HepG2 (cell line): Measurements from ENCODE around the gene MRPL30. TPM values are rescaled to one million over a fixed set of nuclear protein-coding genes. Genes with fewer than 3 reads are reported as not detected.

Experiments used
- ARNT ChIP-seq: fragments of 450-650 bp; IDR thresholded peaks from 2 replicates; pipeline ENCODE4 v1.6.1; 2017
- CBX5 ChIP-seq: sonication (generic); formaldehyde crosslinking; IDR thresholded peaks from 2 replicates; pipeline ENCODE4 v1.4.0; 2020; ENCODE audit warnings: missing genetic modification reagents, borderline replicate concordance
- EZH2 ChIP-seq: conservative IDR thresholded peaks from 2 replicates; pipeline ENCODE4 v1.6.1; 2012; ENCODE audit warnings: mild to moderate bottlenecking, low read depth, low read length, moderate library complexity
- HNF4A ChIP-seq: sonication (generic); formaldehyde crosslinking; IDR thresholded peaks from 2 replicates; pipeline ENCODE4 v1.4.0; 2020; ENCODE audit warnings: missing genetic modification reagents
- KAT2B ChIP-seq: fragments of 150-350 bp; IDR thresholded peaks from 2 replicates; pipeline ENCODE4 v1.6.1; 2014; ENCODE audit warnings: low read depth, low read length, borderline replicate concordance
- KMT2A ChIP-seq: sonication (generic); formaldehyde crosslinking; IDR thresholded peaks from 2 replicates; pipeline ENCODE4 v1.4.0; 2020; ENCODE audit warnings: missing genetic modification reagents
- MEIS1 ChIP-seq: sonication (generic); formaldehyde crosslinking; IDR thresholded peaks from 2 replicates; pipeline ENCODE4 v1.9.0; 2021; ENCODE audit warnings: mild to moderate bottlenecking, missing genetic modification reagents, moderate library complexity, borderline replicate concordance
- NBN ChIP-seq: fragments of 450-650 bp; conservative IDR thresholded peaks from 2 replicates; pipeline ENCODE4 v1.6.1; 2017
- NCOA1 ChIP-seq: sonication (generic); formaldehyde crosslinking; IDR thresholded peaks from 2 replicates; pipeline ENCODE4 v1.9.0; 2021; ENCODE audit warnings: missing genetic modification reagents
- NCOA5 ChIP-seq: sonication (generic); formaldehyde crosslinking; IDR thresholded peaks from 2 replicates; pipeline ENCODE4 v1.4.0; 2020; ENCODE audit warnings: missing genetic modification reagents
- NFKB2 ChIP-seq: sonication (generic); formaldehyde crosslinking; IDR thresholded peaks from 2 replicates; pipeline ENCODE4 v1.4.0; 2020; ENCODE audit warnings: missing genetic modification reagents, borderline replicate concordance
- PHF21A ChIP-seq: sonication (generic); formaldehyde crosslinking; IDR thresholded peaks from 2 replicates; pipeline ENCODE4 v1.5.0; 2020; ENCODE audit warnings: mild to moderate bottlenecking, missing genetic modification reagents
- RBM22 ChIP-seq: fragments of 200-400 bp; formaldehyde crosslinking; optimal IDR thresholded peaks from 2 replicates; pipeline ENCODE3; 2017; ENCODE audit warnings: mild to moderate bottlenecking, low read length, moderate library complexity
- RFX3 ChIP-seq: IDR thresholded peaks from 2 replicates; pipeline ENCODE4 v1.6.1; 2016; ENCODE audit warnings: missing biosample characterization, missing genetic modification reagents
- SRSF4 ChIP-seq: fragments of 200-400 bp; formaldehyde crosslinking; IDR thresholded peaks from one replicate; pipeline ENCODE4 v1.6.1; 2018; ENCODE audit warnings: mild to moderate bottlenecking, low read depth, low read length, moderate library complexity; ENCODE audit not compliant: poor library complexity, severe bottlenecking
- TP53 ChIP-seq: sonication (generic); formaldehyde crosslinking; conservative IDR thresholded peaks from 2 replicates; pipeline ENCODE4 v1.4.0; 2020; ENCODE audit warnings: missing genetic modification reagents
- TRIM24 ChIP-seq: sonication (generic); formaldehyde crosslinking; IDR thresholded peaks from 2 replicates; pipeline ENCODE4 v1.8.0; 2022; ENCODE audit warnings: mild to moderate bottlenecking, missing genetic modification reagents
- ZFP90 ChIP-seq: sonication (generic); formaldehyde crosslinking; IDR thresholded peaks from 2 replicates; pipeline ENCODE4 v1.8.0; 2022; ENCODE audit warnings: missing genetic modification reagents, mild to moderate bottlenecking, inconsistent platforms, borderline replicate concordance
- ZNF251 ChIP-seq: sonication (generic); formaldehyde crosslinking; IDR thresholded peaks from 2 replicates; pipeline ENCODE4 v1.9.0; 2021; ENCODE audit warnings: mild to moderate bottlenecking, missing genetic modification reagents
- ZNF430 ChIP-seq: sonication (generic); formaldehyde crosslinking; IDR thresholded peaks from 2 replicates; pipeline ENCODE4 v1.9.0; 2021; ENCODE audit warnings: mild to moderate bottlenecking, missing genetic modification reagents
- ZNF678 ChIP-seq: sonication (generic); formaldehyde crosslinking; IDR thresholded peaks from 2 replicates; pipeline ENCODE4 v1.4.0; 2020; ENCODE audit warnings: mild to moderate bottlenecking, missing genetic modification reagents
- ZNF792 ChIP-seq: IDR thresholded peaks from 2 replicates; pipeline ENCODE4 v1.6.1; 2016
- ZSCAN21 ChIP-seq: sonication (generic); formaldehyde crosslinking; IDR thresholded peaks from 2 replicates; pipeline ENCODE4 v1.8.0; 2022; ENCODE audit warnings: mild to moderate bottlenecking, missing genetic modification reagents, moderate library complexity, borderline replicate concordance
- polyA plus RNA-seq, 8 experiments: library from polyadenylated mRNA; depleted of rRNA in 3 of 8; stranded (reverse) in 7 of 8; unstranded in 1 of 8; fragments of >200 nt; fragmentation: Illumina TruSeq in 4 of 8; extraction: Trizol in 4 of 8; gene quantifications; 2 replicates each; pipeline versions ENCODE4 v1.2.1 to v1.2.3, GENCODE V29; 2011 to 2016; ENCODE audit warnings: low read depth in 4 of 8, missing spikeins in 1 of 8, mixed read lengths in 1 of 8; ENCODE audit not compliant: insufficient read depth in 1 of 8
- total RNA-seq, 5 experiments: library from RNA; depleted of rRNA; stranded (reverse); fragments of >200 nt; fragmentation: Illumina TruSeq; extraction: Trizol; gene quantifications; 2 replicates each; pipeline ENCODE4 v1.2.3, GENCODE V29; 2016; ENCODE audit warnings: low read depth in 1 of 5
- TF ChIP-seq, protein P1 (sequence below): IDR thresholded peaks from 2 replicates; pipeline ENCODE4 v1.6.1; 2016
- TF ChIP-seq, protein P2 (sequence below): sonication (generic); formaldehyde crosslinking; IDR thresholded peaks from 2 replicates; pipeline ENCODE4 v1.4.0; 2020; ENCODE audit warnings: mild to moderate bottlenecking, missing genetic modification reagents
- TF ChIP-seq, protein P3 (sequence below): sonication (generic); formaldehyde crosslinking; IDR thresholded peaks from 2 replicates; pipeline ENCODE4 v1.8.0; 2022; ENCODE audit warnings: missing genetic modification reagents, mild to moderate bottlenecking, inconsistent platforms, borderline replicate concordance
- TF ChIP-seq, protein P4 (sequence below): sonication (generic); formaldehyde crosslinking; conservative IDR thresholded peaks from 2 replicates; pipeline ENCODE4 v1.8.0; 2022; ENCODE audit warnings: missing genetic modification reagents

The MRPL30 gene
- total and polyA plus RNA-seq, 2 of the 13 experiments (the other 11 are each of a cell fraction or from before 2014, with no cell fraction given) = 30.2 to 75.3 TPM

DNA sequence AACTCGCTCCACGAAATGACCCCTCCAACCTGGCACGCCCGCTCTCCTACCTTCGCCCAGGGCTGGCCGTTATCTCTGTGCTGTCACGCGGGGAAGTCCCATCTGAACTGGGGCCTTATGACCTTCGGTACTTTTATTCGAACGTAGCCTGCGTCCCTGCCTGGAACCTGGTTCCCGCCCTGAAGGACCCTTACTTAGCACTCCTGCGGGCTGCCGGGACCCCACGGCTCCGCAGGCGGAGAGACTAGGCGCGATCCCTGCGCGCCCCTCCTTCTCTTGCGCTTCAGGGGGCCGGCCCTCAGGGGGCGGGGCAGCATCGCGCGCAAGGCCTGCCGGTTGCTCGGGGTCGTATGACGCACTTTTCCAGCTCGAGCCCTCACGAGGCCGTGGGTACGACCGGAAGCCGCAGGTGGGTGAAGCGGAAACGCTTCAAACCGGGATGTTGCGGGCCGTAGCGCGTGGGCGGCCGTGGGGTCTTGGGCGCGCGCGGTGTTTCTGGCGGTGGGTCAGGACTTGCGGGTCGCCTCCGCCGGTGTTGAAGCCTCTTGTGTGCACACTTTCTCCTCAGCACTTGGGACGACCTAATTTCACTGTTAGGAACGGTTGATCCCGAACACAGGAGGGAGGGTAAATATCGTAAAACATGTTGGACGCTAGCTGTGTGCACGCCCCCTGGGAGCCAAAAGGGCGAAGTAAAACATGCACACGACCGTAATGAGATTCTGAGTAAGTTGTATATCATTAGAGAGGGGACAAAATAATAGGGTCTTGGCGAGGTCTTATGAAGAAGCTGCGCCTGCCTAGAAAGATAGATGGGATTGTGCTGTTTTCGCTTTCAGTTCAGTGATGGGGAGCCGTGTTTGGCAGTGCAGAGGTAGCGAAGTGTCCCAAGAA, 26.1 kb upstream of the MRPL30 start, which contains the start of the genes LIPT1 and TSGA10 (continued):
- TF ChIP-seq, protein P1, sequence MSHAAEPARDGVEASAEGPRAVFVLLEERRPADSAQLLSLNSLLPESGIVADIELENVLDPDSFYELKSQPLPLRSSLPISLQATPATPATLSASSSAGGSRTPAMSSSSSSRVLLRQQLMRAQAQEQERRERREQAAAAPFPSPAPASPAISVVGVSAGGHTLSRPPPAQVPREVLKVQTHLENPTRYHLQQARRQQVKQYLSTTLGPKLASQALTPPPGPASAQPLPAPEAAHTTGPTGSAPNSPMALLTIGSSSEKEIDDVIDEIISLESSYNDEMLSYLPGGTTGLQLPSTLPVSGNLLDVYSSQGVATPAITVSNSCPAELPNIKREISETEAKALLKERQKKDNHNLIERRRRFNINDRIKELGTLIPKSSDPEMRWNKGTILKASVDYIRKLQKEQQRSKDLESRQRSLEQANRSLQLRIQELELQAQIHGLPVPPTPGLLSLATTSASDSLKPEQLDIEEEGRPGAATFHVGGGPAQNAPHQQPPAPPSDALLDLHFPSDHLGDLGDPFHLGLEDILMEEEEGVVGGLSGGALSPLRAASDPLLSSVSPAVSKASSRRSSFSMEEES (CRISPR knock-in tag) = peak; percentile 96
- TF ChIP-seq HNF4A (CRISPR knock-in tag) = peak; percentile 46; the same call in 1 of the 2 replicates
- no peak for TF ChIP-seq RFX3 (CRISPR knock-in tag)
- peak; percentile 99 for TF ChIP-seq ZNF792 (CRISPR knock-in tag)
- TF ChIP-seq MEIS1 (CRISPR knock-in tag) = peak; percentile 95
- TF ChIP-seq EZH2 = no peak
- TF ChIP-seq TRIM24 (CRISPR knock-in tag) = no peak
- TF ChIP-seq ZNF678 (CRISPR knock-in tag) = peak; percentile 92; the same call in 1 of the 2 replicates
- TF ChIP-seq NCOA1 (CRISPR knock-in tag) = no peak; the same call in 1 of the 2 replicates
- peak; percentile 78 for TF ChIP-seq RBM22
- peak; percentile 97; the same call in 1 of the 2 replicates for TF ChIP-seq ZNF430 (CRISPR knock-in tag)
- TF ChIP-seq NBN = no peak
- peak; percentile 93 for TF ChIP-seq PHF21A (CRISPR knock-in tag)
- peak; percentile 97 for TF ChIP-seq ZFP90 (CRISPR knock-in tag)
- TF ChIP-seq, protein P2, sequence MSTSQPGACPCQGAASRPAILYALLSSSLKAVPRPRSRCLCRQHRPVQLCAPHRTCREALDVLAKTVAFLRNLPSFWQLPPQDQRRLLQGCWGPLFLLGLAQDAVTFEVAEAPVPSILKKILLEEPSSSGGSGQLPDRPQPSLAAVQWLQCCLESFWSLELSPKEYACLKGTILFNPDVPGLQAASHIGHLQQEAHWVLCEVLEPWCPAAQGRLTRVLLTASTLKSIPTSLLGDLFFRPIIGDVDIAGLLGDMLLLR (CRISPR knock-in tag) = peak; percentile 90; the same call in 1 of the 2 replicates
- no peak for TF ChIP-seq NCOA5 (CRISPR knock-in tag)
- peak; percentile 98 for TF ChIP-seq NFKB2 (CRISPR knock-in tag)
- no peak for TF ChIP-seq KAT2B
- TF ChIP-seq, protein P3, sequence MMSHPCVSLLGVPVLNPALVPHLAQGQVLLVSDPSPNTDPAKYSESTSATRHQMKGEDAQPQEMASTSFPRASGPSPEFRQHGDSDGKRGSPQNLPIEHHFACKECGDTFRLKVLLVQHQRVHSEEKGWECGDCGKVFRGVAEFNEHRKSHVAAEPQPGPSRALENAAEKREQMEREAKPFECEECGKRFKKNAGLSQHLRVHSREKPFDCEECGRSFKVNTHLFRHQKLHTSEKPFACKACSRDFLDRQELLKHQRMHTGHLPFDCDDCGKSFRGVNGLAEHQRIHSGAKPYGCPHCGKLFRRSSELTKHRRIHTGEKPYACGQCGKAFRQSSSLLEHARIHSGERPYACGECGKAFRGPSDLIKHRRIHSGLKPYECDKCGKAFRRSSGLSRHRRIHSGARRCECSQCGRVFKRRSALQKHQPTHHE = no peak; the same call in 1 of the 2 replicates
- peak; percentile 90 for TF ChIP-seq ZNF251 (CRISPR knock-in tag)
- TF ChIP-seq ZSCAN21 (CRISPR knock-in tag) = peak; percentile 97
- TF ChIP-seq, protein P4, sequence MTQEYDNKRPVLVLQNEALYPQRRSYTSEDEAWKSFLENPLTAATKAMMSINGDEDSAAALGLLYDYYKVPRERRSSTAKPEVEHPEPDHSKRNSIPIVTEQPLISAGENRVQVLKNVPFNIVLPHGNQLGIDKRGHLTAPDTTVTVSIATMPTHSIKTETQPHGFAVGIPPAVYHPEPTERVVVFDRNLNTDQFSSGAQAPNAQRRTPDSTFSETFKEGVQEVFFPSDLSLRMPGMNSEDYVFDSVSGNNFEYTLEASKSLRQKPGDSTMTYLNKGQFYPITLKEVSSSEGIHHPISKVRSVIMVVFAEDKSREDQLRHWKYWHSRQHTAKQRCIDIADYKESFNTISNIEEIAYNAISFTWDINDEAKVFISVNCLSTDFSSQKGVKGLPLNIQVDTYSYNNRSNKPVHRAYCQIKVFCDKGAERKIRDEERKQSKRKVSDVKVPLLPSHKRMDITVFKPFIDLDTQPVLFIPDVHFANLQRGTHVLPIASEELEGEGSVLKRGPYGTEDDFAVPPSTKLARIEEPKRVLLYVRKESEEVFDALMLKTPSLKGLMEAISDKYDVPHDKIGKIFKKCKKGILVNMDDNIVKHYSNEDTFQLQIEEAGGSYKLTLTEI = no peak
- peak; percentile 99 for TF ChIP-seq KMT2A (CRISPR knock-in tag)
- TF ChIP-seq SRSF4 = no peak
- peak; percentile 96; the same call in 1 of the 2 replicates for TF ChIP-seq CBX5 (CRISPR knock-in tag)
- TF ChIP-seq TP53 (CRISPR knock-in tag) = peak; percentile 63; the same call in 1 of the 2 replicates
- no peak for TF ChIP-seq ARNT
